T-helper 2 cell treated with Interferon-gamma antibody and Interleukin-4, amounts not matched to agents 100 ng/mL and 5 ng/mL, for 36 hours (primary cell): ENCODE results near the gene SLC16A6. TPM values are rescaled to one million over a fixed set of nuclear protein-coding genes. Genes with fewer than 3 reads are reported as not detected.
"Not testable (repeated sequence)": the region's sequence is repeated elsewhere in the genome, so short reads cannot be mapped to it uniquely, and the experiment has no call there.

Experiments
- intact Hi-C: fragments of 100-400 bp; cut with micrococcal nuclease; formaldehyde crosslinking; loops from one replicate; pipeline ENCODE4 v1.15.1; 2023
- total RNA-seq: library from RNA; stranded (reverse); gene quantifications from 2 replicates; pipeline ENCODE4 v1.2.3, GENCODE V29; 2022

Gene SLC16A6
- total RNA-seq, 1 donor from 2014 or later: 5.7 TPM

DNA sequence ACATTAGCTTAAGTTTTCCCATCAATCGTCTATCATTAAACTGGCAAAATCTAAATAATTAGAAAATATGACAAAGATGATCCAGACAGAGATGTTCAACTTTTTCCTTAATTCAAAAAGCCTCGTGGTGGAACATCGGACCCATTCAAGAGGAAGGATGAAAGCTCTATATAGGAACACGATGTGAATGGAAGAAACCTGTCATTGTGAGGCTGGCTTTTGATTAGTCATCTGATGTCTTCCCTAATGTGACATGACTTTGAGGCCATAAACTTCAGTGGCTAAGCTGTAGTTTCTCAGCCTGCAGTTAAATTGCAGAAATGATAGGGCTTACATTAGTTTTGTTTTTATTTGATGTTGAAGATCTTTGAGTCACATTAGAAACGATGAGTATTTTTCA, 42.0 kb downstream of the SLC16A6 start:
- intact Hi-C loops: loop anchor here (1.0 to 5.0 kb wide), 4 partner anchors 42 to 263 kb away; partner anchors contain the start of genes ARSG, PRKAR1A and SLC16A6

DNA sequence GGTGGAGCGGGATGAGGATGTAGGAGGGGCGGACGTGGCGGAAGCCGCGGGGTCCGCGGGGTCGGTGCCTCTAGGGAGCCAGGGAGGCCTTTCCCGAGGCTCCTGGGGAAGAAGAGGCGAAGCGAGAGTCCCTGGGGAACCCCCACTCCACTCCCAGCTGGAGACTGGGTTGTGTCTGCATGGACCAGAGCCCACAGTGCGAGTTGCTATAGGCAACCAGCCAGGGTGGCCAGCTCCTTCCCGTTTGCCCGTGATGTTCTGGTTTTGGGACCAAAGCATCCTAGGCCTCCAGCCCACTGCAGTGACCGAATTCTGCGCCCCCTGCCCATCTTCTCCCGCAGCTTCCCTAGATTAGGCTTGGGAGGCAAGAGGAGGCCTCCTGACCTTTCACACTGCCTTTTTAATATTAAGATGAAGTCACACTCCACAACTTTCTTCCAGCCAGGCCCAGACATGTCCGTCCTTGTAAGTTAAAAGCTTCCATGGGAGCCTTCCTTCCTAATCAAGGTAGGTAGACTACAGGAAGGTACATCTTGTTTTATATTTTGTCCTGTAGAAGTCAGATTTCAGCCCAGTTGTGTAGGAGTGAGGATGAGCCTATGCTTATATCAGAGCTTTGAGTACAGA, 42.6 kb downstream of the SLC16A6 start:
- intact Hi-C loops: loop anchor here (1.0 to 5.0 kb wide), 4 partner anchors 42 to 264 kb away; partner anchors contain the start of genes ARSG, PRKAR1A and SLC16A6

DNA sequence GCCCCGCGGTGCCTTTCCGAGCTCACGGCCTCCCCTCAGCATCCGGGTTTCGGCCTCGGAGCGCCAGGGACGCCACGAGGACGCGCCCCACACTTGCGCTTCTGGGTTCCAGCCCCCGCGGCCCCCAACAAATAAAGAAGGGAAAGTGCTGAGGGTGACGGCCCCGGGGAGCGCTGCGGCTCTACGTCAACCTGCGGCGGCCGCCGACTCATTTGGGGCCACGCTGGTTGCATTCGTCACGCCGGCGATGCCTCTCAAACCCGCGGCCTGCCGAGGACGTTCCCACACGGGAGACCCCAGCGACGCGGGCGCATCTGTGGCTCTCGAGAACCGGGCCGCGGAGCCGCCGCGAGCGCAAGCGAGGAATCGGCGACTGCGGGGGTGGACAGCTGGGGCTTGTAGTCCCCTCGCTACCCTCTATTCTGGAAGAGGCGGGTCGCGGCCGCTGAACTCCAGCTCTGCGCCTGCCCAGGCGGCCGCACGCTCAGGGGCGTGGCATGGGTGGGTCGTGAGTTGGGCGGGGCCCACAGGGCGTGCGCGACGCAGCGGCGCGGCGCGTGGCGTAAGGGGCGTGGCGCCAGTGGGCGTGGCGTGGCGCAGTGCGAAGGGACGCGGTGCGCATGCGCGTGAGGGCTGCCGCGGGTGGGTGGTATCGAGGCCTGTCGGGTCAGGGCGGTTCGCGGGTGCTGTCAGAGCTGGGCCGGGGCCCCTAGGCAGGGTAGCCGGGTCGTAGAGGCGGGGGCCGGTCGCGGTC, 43.3 kb downstream of the SLC16A6 start, which contains the start of gene AMZ2:
TSS of gene AMZ2 (plus strand) at position 599 of the 754 bp plus-strand sequence. CDS start 2,145 bp downstream, outside the sequence.
- intact Hi-C loops: loop anchor here (1.0 to 5.0 kb wide), 8 partner anchors 8 to 265 kb away; partner anchors contain the start of genes ARSG, KPNA2, PRKAR1A and SLC16A6

DNA sequence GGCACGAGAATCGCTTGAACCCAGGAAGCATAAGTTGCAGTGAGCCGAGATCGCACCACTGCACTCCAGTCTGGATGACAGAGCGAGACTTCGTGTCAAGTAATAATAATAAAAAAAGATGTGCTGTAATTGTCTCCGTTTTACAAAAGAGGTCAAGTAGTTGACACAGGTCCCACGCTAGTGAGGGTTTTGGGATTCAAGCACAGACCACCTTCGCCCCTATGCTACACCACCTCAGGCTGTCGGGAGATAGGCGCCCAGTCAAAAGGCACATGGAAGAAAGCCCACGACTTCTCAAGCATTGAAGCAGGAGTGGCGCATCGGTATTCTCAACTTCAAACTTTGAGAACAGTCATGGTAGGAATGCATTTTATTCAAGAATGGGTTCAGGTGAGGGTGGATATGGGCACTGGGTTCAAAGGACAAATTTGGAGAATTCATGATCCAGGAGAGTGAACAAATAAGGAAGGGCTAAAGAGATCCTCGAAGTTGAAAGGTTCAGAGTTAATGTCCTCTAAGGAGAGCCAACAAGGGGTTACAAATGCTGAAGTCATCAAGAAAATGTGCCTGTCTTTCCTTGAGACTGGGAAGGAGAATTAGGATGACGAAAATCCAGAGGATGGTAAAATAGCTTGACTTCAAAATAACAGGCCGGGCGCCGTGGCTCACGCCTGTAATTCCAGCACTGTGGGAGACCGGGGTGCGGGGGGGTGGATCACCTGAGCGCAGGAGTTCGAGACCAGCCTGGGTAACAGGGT, 44.5 kb downstream of the SLC16A6 start:
- intact Hi-C loops: loop anchor here (1.0 to 5.0 kb wide), 5 partner anchors 7 to 266 kb away; partner anchors contain the start of genes KPNA2, PRKAR1A and WIPI1

DNA sequence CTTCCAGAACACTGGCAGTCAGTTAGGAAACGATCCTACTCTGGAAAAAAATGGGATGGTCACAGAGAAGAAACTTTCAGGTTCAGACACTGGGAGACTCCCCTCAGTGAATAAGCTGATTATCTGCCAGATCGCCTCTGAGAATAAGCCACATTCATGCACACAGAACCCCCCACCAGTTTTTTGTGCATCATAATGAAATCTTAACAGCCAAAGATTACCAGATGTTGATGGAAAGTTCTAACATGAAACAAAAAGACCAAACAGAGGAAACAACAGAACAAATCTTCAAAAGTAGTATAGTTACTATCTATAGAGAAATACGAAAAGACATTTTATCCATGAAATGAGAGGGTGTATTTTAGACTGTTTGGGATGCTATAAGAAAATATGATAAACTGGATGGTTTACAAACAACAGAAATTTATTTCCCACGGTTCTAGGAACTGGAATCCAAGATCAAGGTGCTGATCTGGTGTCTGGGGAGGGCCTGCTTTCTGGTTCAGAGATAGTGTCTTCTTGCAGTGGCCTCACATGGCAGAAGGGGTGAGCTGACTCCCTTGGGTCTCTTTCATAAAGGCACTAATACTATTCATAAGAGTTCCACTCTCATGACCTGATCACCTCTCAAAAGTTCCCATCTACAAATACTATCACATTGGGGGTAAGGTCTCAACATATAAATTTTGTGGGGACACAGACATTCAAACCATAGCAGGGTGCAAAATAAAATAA, 51.1 kb downstream of the SLC16A6 start:
- intact Hi-C loops: loop anchor here (1.0 kb wide), 1 partner anchor 8 kb away; no protein-coding TSS in a partner anchor

DNA sequence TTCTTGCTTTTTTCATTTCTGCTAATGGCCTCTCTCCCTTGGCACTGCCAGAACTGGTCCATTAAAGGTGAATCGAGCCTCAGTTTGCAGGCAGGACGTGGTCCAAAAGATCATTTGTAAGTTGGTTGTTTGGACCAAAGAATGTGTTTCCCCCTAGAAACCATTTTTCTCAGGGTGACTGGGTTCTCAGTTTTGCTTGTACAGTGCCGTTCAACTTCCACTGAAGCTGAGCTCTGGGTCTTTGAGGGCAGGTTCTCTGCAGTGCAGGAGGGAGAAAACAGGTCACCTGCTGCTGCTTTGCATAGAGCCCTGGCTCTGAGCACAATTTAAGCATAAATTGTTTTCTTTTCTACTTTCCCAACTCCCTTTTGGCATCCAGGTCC, 52.1 kb downstream of the SLC16A6 start:
- intact Hi-C loops: loop anchor here (1.0 kb wide), 3 partner anchors 8 to 52 kb away; partner anchors contain the start of genes ARSG and SLC16A6

DNA sequence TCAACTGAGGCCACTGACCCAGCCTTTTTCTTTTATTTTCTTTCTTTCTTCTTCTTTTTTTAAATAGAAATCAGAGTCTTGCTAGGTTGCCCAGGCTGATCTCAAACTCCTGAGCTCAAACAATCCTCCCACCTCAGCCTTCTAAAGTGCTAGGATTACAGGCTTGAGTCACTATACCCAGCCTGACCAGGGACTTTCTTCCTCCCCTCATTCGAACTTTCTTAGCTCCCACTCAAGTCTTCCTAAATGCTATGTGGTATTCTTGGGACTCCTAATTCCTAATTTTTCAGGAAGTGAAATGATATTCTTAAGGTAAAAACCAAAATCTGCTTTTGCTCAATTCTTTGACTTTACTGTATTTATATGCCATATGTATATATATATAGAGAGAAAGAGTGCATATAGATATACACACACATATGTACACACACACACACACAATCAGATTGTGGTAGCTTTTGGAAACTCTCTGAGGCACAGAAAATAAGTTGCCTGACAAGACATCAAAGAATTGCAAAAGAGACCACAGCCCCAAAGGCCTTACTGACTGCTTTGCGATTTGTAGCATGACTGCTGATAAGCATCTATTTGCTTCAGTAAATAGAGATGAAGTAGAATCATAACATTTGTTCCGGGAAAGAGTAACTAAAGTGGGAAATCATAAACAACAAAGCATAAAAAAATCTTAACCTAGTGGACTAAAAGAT, 52.6 kb downstream of the SLC16A6 start:
- intact Hi-C loops: loop anchor here (1.0 kb wide), 2 partner anchors 33 to 53 kb away; partner anchors contain the start of genes ARSG and SLC16A6

DNA sequence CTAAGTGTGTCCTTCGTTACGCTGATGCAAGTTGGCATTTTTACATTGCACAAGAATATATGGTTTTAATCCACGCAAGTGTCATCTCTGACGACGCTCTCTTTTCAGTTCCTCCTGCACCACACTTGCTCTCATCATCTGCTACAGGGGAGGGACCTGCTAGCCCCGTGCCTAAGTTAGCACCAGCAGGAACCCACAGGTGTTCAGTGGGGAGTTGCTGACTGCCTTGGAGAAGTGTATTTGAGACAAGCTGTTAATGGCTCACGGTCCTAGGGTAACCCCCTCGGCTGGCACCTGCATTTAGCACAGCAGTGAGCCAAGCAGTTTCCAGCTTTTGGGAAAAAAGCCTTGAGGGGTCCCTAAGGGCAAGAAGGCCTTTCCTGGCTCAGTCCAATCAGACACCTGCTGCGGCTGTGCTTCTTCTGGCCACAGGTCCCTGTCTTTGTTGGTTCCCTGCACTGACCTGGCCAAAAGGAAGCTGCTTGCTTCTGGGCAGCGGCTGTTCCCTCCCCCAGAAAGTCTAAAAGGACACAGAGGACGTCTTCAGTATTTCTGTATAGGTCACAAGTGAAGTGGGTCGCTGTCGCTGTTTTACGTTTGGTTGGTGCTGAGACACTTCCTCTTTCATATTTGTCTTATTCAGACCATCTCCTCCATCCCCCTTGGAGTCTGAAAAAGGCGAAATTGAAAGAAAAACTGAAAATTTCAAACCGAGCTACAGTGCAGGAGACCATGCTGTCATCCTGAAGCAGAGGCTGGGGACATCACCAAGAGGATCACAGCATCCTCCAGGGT, 53.4 kb downstream of the SLC16A6 start:
- intact Hi-C loops: loop anchor here (1.0 kb wide), 2 partner anchors 32 to 54 kb away; partner anchors contain the start of genes ARSG and SLC16A6

DNA sequence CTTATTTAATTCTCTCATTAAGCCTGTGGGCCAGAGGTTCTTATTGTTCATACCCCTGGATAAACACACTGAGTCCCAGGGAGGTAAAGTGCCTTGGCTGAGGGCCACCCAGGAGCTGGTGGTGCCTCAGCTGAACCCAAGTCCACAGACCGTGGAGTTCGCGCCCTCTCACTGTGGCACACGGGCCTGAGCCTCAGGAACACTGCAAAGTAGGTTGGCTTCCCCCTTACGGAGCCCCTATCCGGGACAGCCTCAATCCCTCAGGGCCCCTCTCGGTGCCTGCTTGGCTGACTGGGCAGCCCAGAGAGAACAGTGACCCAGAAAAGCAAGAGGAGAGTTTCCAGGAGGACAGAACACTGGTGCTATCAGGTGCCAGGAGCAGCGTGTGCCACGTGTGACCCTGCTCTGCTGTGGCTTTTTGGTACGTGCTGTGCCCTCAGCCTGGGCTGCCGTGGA, 55.6 kb downstream of the SLC16A6 start:
- intact Hi-C loops: not testable (repeated sequence)

DNA sequence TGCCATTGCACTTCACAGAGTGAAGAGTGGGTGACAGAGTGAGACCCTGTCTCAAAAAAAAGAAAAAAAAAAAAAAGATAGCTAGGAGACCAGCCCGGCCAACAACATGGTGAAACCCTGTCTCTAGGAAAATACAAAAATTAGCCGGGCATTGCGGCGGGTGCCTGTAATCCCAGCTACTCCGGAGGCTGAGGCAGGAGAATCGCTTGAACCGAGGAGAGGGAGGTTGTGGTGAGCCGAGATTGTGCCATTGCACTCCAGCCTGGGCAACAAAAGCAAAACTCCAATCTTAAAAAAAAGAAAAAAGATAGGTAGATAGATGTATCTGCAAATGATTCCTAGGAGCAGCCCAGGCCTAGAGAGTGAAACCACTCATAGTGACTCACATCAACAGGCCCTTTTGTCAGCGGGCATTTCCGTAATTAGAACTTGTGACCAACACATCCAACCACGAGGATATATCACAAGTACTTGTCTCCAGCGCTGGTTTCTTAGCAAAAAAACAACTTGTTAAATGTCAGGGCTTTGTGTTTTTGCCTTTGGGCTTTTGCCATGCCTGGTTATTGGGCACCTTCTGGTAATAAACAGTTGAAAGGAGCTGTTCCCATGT, 56.1 kb downstream of the SLC16A6 start:
- intact Hi-C loops: not testable (repeated sequence)

DNA sequence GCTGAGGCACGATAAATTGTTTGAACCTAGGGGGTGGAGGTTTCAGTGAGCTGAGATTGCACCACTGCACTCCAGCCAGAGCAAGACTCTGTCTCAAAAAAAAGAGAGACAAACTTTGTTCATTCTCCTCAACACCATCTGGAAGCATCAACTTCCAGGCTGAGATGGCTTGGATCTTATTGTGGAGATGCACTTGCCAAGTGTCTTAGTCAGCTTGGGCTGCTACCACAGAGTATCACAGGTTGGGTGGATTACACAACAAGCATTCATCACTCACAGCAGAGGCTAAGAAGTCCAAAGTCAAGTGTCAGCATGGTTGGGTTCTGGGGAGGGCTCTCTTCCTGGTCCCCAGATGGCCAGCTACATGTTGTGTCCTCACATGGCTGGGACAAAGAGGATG, 58.2 kb downstream of the SLC16A6 start:
- intact Hi-C loops: not testable (repeated sequence)

DNA sequence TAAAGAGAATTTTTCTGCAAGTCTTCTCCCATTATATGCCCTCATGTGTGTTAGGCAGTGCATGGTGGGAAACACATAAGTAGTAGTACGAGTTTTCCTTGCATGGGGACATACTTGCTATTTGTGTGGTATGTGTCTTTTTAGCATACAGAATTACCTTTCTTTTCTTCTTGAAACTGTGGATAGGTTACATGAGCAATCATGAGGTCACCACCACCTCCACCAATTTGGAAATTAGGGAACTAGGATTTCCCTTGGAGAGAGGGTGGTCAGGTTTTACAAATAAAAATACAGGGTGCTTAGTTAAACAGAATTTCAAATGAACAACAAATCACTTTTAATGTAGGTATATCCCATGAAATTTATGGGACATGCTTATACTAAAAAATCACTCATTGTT, 59.4 kb downstream of the SLC16A6 start:
- intact Hi-C loops: no loop called here

DNA sequence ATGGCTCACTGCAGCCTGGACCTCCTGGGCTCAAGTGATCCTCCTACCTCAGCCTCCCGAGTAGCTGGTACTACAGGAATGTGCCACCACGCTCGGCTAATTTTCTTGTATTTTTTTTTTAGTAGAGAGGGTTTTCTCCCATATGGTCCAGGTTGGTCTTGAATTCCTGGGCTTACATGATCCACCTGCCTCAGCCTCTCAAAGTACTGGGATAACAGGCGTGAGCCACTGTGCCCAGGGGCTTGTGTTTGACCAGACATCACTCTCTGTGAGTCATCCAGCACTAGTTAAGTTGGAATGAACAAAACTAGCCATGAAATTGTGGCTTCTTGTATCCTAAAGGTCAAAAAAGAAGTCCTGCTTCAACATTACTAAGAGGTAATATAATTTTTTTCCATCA, 59.8 kb downstream of the SLC16A6 start:
- intact Hi-C loops: not testable (repeated sequence)

DNA sequence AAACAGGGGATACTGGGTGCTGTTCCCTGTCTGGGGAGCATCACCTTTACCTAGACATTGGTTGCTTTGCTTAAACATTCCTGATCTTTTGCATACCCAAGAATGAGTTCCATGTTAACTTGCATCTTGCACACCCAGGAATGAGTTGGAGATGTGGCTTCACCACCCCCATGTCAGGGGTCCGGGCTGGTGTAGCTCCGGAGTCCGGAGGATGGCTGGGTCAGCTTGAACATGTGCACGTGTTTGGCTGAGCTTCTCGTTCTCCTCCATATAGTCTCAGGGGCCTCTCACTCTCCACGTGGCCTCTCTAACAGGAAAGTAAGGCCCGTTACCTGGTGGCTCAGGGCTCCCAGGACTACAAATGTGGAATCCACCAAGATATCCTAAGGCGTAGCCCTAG, 61.3 kb downstream of the SLC16A6 start:
- intact Hi-C loops: no loop called here

DNA sequence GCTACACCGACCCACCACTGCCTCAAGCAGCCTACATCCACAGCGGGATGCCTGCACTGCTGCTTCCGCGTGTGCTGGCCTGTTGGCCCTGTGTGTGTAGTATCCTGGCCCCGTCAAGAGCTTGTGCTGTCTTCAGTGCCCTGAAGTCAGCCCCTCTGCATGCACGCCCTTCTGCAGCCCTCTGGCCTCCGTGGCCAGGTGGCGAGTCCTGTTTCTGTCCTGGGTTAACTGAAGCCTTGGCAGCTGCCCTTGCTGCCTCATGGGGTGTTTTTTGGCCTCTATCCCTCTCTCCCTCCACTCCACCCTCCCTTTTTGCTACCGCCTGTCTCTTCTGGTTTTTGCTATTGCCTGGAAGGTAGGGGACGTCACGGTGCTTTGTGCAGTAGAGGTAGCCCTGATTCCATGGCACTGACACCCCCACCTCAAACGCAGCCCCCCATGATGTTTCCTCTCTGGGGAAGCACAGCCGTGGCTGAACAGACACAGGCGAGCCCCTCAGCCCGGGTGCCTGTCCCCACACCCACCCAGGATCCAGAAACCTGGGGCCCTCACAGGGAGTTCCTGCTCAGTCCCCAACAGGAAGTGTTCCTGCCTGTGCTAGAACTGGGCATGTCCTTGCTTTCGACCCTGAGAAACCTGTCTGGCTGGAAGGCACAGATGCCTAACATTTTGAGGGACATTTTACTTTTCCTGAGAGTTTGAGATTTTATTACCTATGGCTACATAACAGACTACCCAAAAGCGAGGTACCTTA, 61.9 kb downstream of the SLC16A6 start:
- intact Hi-C loops: no loop called here

DNA sequence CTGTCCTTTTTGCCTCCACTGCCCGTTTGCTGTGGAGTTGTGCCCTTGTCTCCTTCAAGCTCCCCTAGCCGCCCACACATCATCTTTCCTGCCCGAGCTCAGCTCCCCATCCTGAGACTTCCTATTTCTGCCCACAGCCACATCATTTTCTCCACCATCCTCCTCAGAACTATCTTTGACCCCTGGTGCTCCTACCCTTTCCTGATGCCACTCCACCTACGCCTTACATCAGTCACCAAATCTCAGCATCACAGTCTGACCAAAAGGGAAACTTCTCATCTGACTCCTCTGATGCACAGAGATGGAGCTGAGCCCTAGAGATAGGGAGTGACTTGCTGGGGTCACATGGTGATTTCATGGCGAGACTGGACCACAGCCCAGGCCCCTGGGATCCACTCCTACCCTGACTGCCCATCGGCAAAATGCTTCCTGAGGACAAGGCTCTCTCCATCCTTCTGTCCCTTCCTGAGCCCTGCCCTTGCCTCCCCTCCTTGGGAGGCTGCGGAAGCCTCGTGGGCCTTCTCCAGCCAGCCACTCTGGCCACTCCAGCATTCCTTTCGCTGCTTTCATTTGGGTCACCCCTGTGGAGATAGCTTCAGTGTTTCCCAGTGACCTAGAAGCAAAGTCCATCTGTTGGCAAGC, 62.8 kb downstream of the SLC16A6 start:
- intact Hi-C loops: not testable (repeated sequence)

DNA sequence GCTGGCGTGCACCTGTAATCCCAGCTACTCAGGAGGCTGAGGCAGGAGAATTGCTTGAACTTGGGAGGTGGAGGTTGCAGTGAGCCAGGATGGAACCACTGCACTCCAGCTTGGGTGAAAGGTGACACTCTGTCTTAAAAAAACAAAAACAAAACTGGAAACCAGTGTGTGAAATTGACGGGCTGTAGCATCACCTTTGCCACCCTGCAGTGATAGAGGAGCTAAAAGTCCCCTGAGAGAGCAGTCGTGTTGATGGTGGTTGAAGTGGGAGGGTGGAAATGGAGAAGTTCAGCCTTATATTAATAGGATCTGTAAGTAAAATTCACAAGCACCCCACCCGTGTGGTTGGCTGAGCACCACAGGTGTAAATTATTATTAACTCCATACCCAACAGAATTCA, 65.9 kb downstream of the SLC16A6 start:
- intact Hi-C loops: not testable (repeated sequence)
